NOMO-1 (cell line): ENCODE measurements around the gene TASP1.

Experiments used
- DNase-seq, 2 experiments: peaks; one replicate each; lab custom pipeline; 2025; ENCODE audit not compliant: unreplicated experiment in 2 of 2; lab: John Stamatoyannopoulos, UW

TASP1 gene

DNA sequence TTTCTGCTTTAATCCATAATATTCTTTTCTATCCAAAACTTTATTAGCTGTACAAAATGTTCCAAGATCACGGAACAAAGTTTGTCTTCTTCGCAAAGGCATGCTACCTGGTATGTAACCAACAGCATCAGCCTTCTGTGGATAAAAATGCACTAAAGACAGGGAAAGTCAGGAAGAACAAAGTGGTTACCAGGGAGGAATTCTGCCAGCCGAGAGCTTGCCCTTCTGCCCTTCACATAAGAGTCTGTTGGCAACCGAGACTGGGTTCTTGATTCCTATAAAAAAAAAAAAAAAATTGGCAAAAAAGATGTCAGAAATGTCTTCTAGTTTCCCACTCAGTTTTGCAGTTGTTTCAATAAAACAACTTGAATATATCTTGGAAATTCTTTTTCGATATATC is 58.0 kb downstream of the TASP1 start:
- no peak for DNase-seq

- no peak for DNase-seq
Observed at GRCh38 chr20:13574071-13574470, 64.7 kb downstream of the TASP1 start.

DNA sequence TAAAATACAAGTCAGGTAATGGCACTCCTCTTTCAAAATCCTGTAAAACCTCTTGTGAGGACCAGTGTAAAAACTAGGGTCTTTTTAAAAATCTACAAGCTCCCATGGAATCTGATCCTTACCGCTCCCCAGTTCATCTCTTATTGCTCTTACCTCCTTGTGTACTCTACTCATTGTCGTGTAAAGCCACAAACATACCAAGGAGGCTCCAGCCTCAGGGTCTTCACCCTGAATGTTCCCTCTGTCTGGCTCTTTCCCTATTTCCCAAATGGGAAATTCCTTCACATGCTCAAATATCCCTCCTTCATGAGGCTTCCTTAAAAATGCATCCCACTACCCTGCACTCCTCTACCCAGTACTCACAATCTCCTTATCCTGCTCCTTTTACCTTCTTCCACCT is 67.1 kb downstream of the TASP1 start:
- no peak for DNase-seq

DNA sequence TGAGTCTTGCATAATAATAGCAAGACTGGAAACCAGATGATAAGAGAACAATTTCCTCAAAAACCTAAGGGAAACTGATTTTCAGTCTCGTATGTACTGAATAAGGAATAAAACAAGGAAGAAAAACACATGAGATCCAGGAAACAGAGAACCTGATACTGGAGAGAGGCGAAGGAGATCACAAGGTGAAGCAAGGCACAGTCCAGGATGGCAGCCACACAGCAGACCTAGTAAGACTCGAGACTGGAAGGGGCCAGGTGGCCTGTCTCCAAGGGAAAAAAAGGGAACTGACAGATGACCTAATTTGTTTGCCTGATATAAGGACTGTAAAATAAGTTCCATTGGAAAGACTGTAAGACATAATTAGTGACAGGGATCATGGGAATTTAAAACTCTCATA is 71.1 kb downstream of the TASP1 start:
- no peak for DNase-seq

DNA sequence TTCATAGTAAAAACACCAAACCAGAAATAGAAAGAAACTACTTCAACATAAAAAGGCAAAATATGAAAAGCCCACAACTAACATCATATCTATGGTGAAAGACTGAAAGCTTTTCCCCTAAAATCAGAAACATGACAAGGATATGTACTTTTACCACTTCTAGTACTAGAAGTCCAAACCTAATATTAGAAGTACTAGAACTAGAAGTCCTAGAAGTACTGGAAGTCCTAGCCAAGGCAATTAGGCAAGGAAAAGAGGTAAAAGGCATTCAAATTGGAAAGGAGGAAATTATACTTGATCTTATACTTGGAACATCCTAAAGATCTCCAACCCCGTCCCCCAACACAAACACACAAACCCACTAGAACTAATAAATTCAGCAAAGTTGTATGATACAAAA is 74.9 kb downstream of the TASP1 start:
- DNase-seq: no peak

- no peak for DNase-seq
Observed at GRCh38 chr20:13554706-13555105, 84.0 kb downstream of the TASP1 start.

DNA sequence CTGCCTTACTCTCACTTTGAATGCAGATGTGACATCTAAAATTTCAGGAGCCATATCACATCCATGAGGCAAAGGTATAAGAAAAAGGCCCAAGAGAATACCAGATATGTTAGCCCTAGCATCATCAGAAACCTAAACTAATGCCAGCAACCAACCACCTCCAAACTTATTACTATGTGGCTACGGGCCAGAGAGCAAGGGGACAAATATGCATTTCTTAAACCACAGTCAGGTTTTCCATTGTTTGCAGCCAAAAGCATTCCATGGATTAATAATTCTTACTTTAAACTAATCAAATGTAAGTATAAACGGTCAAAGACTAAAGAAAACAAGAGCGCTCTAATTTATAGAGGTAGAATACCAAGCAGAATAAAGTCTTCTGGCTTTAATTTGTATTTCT is 84.7 kb downstream of the TASP1 start:
- no peak for DNase-seq

- DNase-seq: no peak
Observed at GRCh38 chr20:13552061-13552460, 86.7 kb downstream of the TASP1 start.

GRCh38 chr20:13549451-13549850 is 89.3 kb downstream of the TASP1 start:
- no peak for DNase-seq

GRCh38 chr20:13546497-13547131 is 92.1 kb downstream of the TASP1 start:
- peak; percentile 8 to 56 for DNase-seq

- no peak for DNase-seq
Observed at GRCh38 chr20:13545790-13546189, 92.9 kb downstream of the TASP1 start.

GRCh38 chr20:13543783-13544182 is 94.9 kb downstream of the TASP1 start:
- DNase-seq: no peak

- DNase-seq: no peak
Observed at GRCh38 chr20:13535627-13536026, 103.1 kb downstream of the TASP1 start.

- DNase-seq: no peak
Observed at GRCh38 chr20:13533946-13534345, 104.8 kb downstream of the TASP1 start.

GRCh38 chr20:13530146-13530545 is 108.6 kb downstream of the TASP1 start:
- no peak for DNase-seq

- DNase-seq: no peak
Observed at GRCh38 chr20:13526551-13526950, 112.2 kb downstream of the TASP1 start.

- no peak for DNase-seq
Observed at GRCh38 chr20:13525225-13525940, 113.3 kb downstream of the TASP1 start.

DNA sequence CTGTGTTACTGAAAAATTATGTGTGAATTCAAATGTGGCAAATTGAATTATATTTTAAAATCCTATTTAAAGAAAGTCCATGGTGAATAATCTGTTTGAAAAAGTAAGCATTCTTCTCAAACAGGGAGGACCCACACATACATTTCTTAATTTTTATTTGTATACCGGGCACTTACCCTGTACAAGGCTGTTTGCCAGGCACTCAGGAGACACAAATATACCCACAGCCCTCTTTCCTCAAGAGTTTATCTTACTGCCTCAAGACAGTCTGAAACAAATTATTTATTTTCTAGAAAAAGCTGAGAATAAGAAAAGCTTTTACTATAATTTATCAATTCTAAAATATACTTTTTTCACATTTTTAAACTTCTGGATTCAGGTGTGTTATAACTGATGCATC is 114.4 kb downstream of the TASP1 start:
- DNase-seq: no peak

- DNase-seq: no peak
Observed at GRCh38 chr20:13517831-13518230, 120.9 kb downstream of the TASP1 start.

- no peak for DNase-seq
Observed at GRCh38 chr20:13515796-13516558, 122.8 kb downstream of the TASP1 start.

DNA sequence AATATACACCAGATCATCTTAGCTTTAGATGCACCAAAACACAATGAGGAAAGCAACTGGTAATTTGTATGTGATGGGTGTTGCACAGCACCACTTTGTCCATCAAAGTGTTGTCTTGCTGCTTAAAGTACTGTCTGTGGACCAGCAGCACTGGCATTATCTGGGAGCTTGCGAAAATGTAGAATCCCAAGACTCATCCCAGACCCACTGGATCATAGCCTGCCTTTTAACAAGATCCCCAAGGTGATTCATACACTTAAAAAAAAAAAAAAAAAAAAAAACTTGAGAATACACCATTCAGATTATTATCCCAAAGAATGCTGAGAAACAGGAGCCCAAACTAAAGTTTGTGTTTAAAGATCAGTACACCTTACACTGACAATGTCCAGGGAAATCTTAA is 123.4 kb downstream of the TASP1 start:
- no peak for DNase-seq
